Transverse colon (tissue), 4 donors: ENCODE measurements around the gene PGAP6. TPM values are rescaled to one million over a fixed set of nuclear protein-coding genes. Genes with fewer than 3 reads are reported as not detected.
A peak's percentile ranks its signal among the peaks of the same experiment; 100 is the strongest.

ENCODE experiments used
- DNase-seq: peaks from one replicate; pipeline ENCODE4 v3.0.0-alpha.2; 2019
- H3K27ac ChIP-seq, 4 donors: fragments of 200-600 bp; sonication (generic); 2 replicates each; pipeline ENCODE4 v1.5.1; 2016 to 2018; ENCODE audit warnings: inconsistent platforms in 4 of 4
- H3K27me3 ChIP-seq: fragments of 200-600 bp; sonication (generic); 2 replicates; pipeline ENCODE4 v1.5.1; 2017; ENCODE audit warnings: inconsistent platforms
- H3K36me3 ChIP-seq, 4 donors: fragments of 200-600 bp; sonication (generic); 2 replicates each; pipeline ENCODE4 v1.5.1; 2017 to 2019; ENCODE audit warnings: inconsistent platforms in 4 of 4
- H3K4me1 ChIP-seq, 4 donors: fragments of 200-600 bp; sonication (generic); 2 replicates each; pipeline ENCODE4 v1.5.1; 2017 to 2020; ENCODE audit warnings: inconsistent platforms in 4 of 4
- H3K4me3 ChIP-seq, 4 donors: fragments of 200-600 bp; sonication (generic); 1 replicate in 1 of 4; 2 replicates in 3 of 4; pipeline versions ENCODE4 v1.5.1 to v1.6.1; 2017 to 2019; ENCODE audit warnings: inconsistent platforms in 4 of 4
- H3K9me3 ChIP-seq, 2 donors: fragments of 200-600 bp; sonication (generic); 2 replicates each; pipeline ENCODE4 v1.5.1; 2017 to 2019; ENCODE audit warnings: inconsistent platforms in 2 of 2
- CTCF ChIP-seq, 5 experiments: fragments of 200-600 bp in 3 of 5; fragments of 450-650 bp in 2 of 5; sonication (generic) in 3 of 5; IDR thresholded peaks; 1 replicate in 2 of 5; 2 replicates in 3 of 5; pipeline ENCODE4 v1.5.1; 2016 to 2017; ENCODE audit warnings: antibody characterized with exemption in 5 of 5, inconsistent platforms in 3 of 5, mild to moderate bottlenecking in 2 of 5, moderate library complexity in 1 of 5
- EP300 ChIP-seq: sonication (generic); formaldehyde crosslinking; IDR thresholded peaks from one replicate; pipeline ENCODE4 v1.6.1; 2017; ENCODE audit warnings: antibody characterized with exemption, low read depth
- POLR2A ChIP-seq: fragments of 450-650 bp; IDR thresholded peaks from one replicate; pipeline ENCODE4 v1.6.1; 2016; ENCODE audit warnings: antibody characterized with exemption, mild to moderate bottlenecking, moderate library complexity
- POLR2AphosphoS5 ChIP-seq, 3 donors: sonication (generic); formaldehyde crosslinking; IDR thresholded peaks; one replicate each; pipeline ENCODE4 v1.6.1; 2016; ENCODE audit warnings: antibody characterized with exemption in 3 of 3
- WGBS, 2 donors: methylation state at CpG; one replicate each; pipeline ENCODE4 v1.1.5; 2018; ENCODE audit warnings: low coverage in 1 of 2; 5-methylcytosine and 5-hydroxymethylcytosine counted together
- in situ Hi-C, 4 donors: fragments of 200-750 bp; cut with MboI; loops; one replicate each; pipeline versions ENCODE4 v1.15.0 to v1.15.1; 2017; ENCODE audit warnings: low sequenced_read_pairs in 3 of 4, low pct_ligation_motif_present in 1 of 4, low pct_unique_long_range_greater_than_20kb in 1 of 4
- intact Hi-C: fragments of 100-400 bp; cut with DNase I; formaldehyde crosslinking; loops from one replicate; pipeline ENCODE4 v1.15.1; 2023; ENCODE audit warnings: low total_unique reads
- total RNA-seq, 4 donors: library from RNA; depleted of rRNA; stranded (reverse); fragments of >200 nt; gene quantifications; one replicate each; pipeline ENCODE4 v1.1.0, GENCODE V29; 2016

PGAP6 gene
- total RNA-seq, 4 donors from 2014 or later = 105 to 300 (median 179) TPM

- Histone ChIP-seq H3K27me3 (peaks cover 17% of the 10 kb centered on the region), H3K9me3 (no peaks in the 10 kb centered on the region), H3K36me3 (no peaks in the 10 kb centered on the region), H3K4me3 (no peak overlapping the region), H3K27ac (no peak overlapping the region), H3K4me1 (peaks cover 0 to 6% (median 3%) of the 10 kb centered on the region in 4 donors)
- DNase-seq = peak; percentile 84
- intact Hi-C loops (no loop called here), in situ Hi-C loops (no loop called here)
- TF ChIP-seq POLR2A (no peak), CTCF (IDR thresholded peaks at IDR 0.05) (peak; percentile 66 to 90 (median 79))
- 32% methylated on average over 26 of the region's 30 CpGs; no CpG with 5 or more reads in 1 of the 2 donors for WGBS, 2 donors
Observed at GRCh38 chr16:361872-362701, 19.7 kb downstream of the PGAP6 start.

GRCh38 chr16:361341-361871 is 20.4 kb downstream of the PGAP6 start:
- Histone ChIP-seq H3K36me3 (no peaks in the 10 kb centered on the region), H3K27me3 (peaks cover 17% of the 10 kb centered on the region), H3K27ac (no peak overlapping the region), H3K4me1 (peaks cover 0 to 6% (median 3%) of the 10 kb centered on the region in 4 donors), H3K9me3 (no peaks in the 10 kb centered on the region), H3K4me3 (no peak overlapping the region)
- 85% methylated on average over 21 of the region's 30 CpGs; no CpG with 5 or more reads in 1 of the 2 donors for WGBS, 2 donors
- no peak for DNase-seq
- in situ Hi-C loops = no loop called here
- intact Hi-C loops = no loop called here
- TF ChIP-seq CTCF (IDR thresholded peaks at IDR 0.05) (no peak), EP300 (no peak), POLR2AphosphoS5 (IDR thresholded peaks at IDR 0.05) (no peak), POLR2A (no peak)

GRCh38 chr16:360698-361336 is 21.0 kb downstream of the PGAP6 start:
- WGBS, 2 donors = 92 to 95% methylated on average over 8 to 47 of the region's 47 CpGs
- H3K9me3 ChIP-seq = no peaks in the 10 kb centered on the region
- H3K36me3 ChIP-seq = no peaks in the 10 kb centered on the region
- no peak overlapping the region for H3K27ac ChIP-seq
- peaks cover 0 to 6% (median 3%) of the 10 kb centered on the region in 4 donors for H3K4me1 ChIP-seq
- peaks cover 17% of the 10 kb centered on the region for H3K27me3 ChIP-seq
- peak; percentile 5 for DNase-seq
- intact Hi-C loops (no loop called here), in situ Hi-C loops (no loop called here)
- TF ChIP-seq POLR2AphosphoS5 (IDR thresholded peaks at IDR 0.05) (no peak), POLR2A (no peak)
- no peak overlapping the region for H3K4me3 ChIP-seq

- Histone ChIP-seq H3K4me3 (no peak overlapping the region), H3K4me1 (peaks cover 0 to 6% (median 3%) of the 10 kb centered on the region in 4 donors), H3K9me3 (no peaks in the 10 kb centered on the region), H3K27me3 (peaks cover 17% of the 10 kb centered on the region), H3K36me3 (no peaks in the 10 kb centered on the region), H3K27ac (no peak overlapping the region)
- 86% methylated on average over 45 of the region's 47 CpGs; no CpG with 5 or more reads in 1 of the 2 donors for WGBS, 2 donors
- peak; percentile 7 for DNase-seq
- no peak for TF ChIP-seq POLR2A
- TF ChIP-seq EP300 = no peak
- intact Hi-C loops (loop anchor here (10.0 kb wide), 1 partner anchor 115 kb away; no protein-coding TSS in a partner anchor), in situ Hi-C loops (no loop called here)
Observed at GRCh38 chr16:359871-360697, 21.7 kb downstream of the PGAP6 start.
